ENCODE results near the gene DPYSL4.

Gene DPYSL4

GRCh38 chr10:132178672-132179545 is 7.8 kb upstream of the DPYSL4 start:
- no peak for DNase-seq (ENCODE audit: low spot score)

GRCh38 chr10:132179551-132180392 is 7.0 kb upstream of the DPYSL4 start:
- no peak for DNase-seq (ENCODE audit: low spot score)

GRCh38 chr10:132180736-132181135 is 6.0 kb upstream of the DPYSL4 start:
- DNase-seq (ENCODE audit: low spot score) = no peak

- DNase-seq (ENCODE audit: low spot score) = no peak
Observed at GRCh38 chr10:132181691-132182425, 4.9 kb upstream of the DPYSL4 start.

- no peak for DNase-seq (ENCODE audit: low spot score)
Observed at GRCh38 chr10:132182591-132182990, 4.2 kb upstream of the DPYSL4 start.

- no peak for DNase-seq (ENCODE audit: low spot score)
Observed at GRCh38 chr10:132183046-132183445, 3.7 kb upstream of the DPYSL4 start.

- DNase-seq (ENCODE audit: low spot score) = no peak
Observed at GRCh38 chr10:132184816-132185593, 1.7 kb upstream of the DPYSL4 start.

- DNase-seq (ENCODE audit: low spot score) = no peak
Observed at GRCh38 chr10:132185601-132186487, 904 bp upstream of the DPYSL4 start.

GRCh38 chr10:132187430-132188138 is 836 bp downstream of the DPYSL4 start:
- DNase-seq (ENCODE audit: low spot score) = no peak

GRCh38 chr10:132188331-132188730 is 1.6 kb downstream of the DPYSL4 start:
- DNase-seq (ENCODE audit: low spot score) = no peak

GRCh38 chr10:132189016-132189415 is 2.3 kb downstream of the DPYSL4 start:
- no peak for DNase-seq (ENCODE audit: low spot score)

GRCh38 chr10:132189810-132190422 is 3.2 kb downstream of the DPYSL4 start:
- DNase-seq (ENCODE audit: low spot score) = no peak

- DNase-seq (ENCODE audit: low spot score) = no peak
Observed at GRCh38 chr10:132192076-132192975, 5.6 kb downstream of the DPYSL4 start.

- no peak for DNase-seq (ENCODE audit: low spot score)
Observed at GRCh38 chr10:132192991-132193665, 6.4 kb downstream of the DPYSL4 start.

- no peak for DNase-seq (ENCODE audit: low spot score)
Observed at GRCh38 chr10:132193907-132194552, 7.3 kb downstream of the DPYSL4 start.

- DNase-seq (ENCODE audit: low spot score) = no peak
Observed at GRCh38 chr10:132194726-132195125, 8.0 kb downstream of the DPYSL4 start.

- no peak for DNase-seq (ENCODE audit: low spot score)
Observed at GRCh38 chr10:132195366-132196075, 8.8 kb downstream of the DPYSL4 start.
